ENCODE data around the gene CEBPB. TPM values are rescaled to one million over a fixed set of nuclear protein-coding genes. Genes with fewer than 3 reads are reported as not detected.
"Not testable (repeated sequence)": the region's sequence is repeated elsewhere in the genome, so short reads cannot be mapped to it uniquely, and the experiment has no call there.

Gene CEBPB
- total RNA-seq, 1 donor from 2014 or later = 264 TPM

- no peak overlapping the region for H3K4me3 ChIP-seq
- H3K4me1 ChIP-seq = peaks cover 7% of the 10 kb centered on the region
- no peak for TF ChIP-seq CTCF (IDR thresholded peaks at IDR 0.05)
- intact Hi-C loops (cut with DNase I) = loop anchor here (5.0 kb wide), 1 partner anchor 67 kb away; no protein-coding TSS in a partner anchor
- no peaks in the 10 kb centered on the region for H3K36me3 ChIP-seq
- H3K9me3 ChIP-seq = no peaks in the 10 kb centered on the region
- no peak for DNase-seq (ENCODE audit: extremely low spot score in 2 of 2)
- no peak overlapping the region for H3K27ac ChIP-seq
- H3K27me3 ChIP-seq = no peaks in the 10 kb centered on the region
Measured at GRCh38 chr20:50200482-50201104, 10.0 kb downstream of the CEBPB start.

- not testable (repeated sequence) for H3K9me3 ChIP-seq; H3K4me3 ChIP-seq; H3K36me3 ChIP-seq; DNase-seq (ENCODE audit: extremely low spot score in 2 of 2); H3K27ac ChIP-seq; H3K27me3 ChIP-seq; H3K4me1 ChIP-seq
- intact Hi-C loops (cut with DNase I) = loop anchor here (5.0 kb wide), 1 partner anchor 66 kb away; no protein-coding TSS in a partner anchor
Measured at GRCh38 chr20:50201710-50202109, 11.1 kb downstream of the CEBPB start.

- no peak overlapping the region for H3K27ac ChIP-seq
- H3K9me3 ChIP-seq = no peaks in the 10 kb centered on the region
- DNase-seq (ENCODE audit: extremely low spot score in 2 of 2) = no peak
- H3K36me3 ChIP-seq = no peaks in the 10 kb centered on the region
- intact Hi-C loops (cut with DNase I) = loop anchor here (5.0 kb wide), 1 partner anchor 65 kb away; no protein-coding TSS in a partner anchor
- H3K4me3 ChIP-seq = no peak overlapping the region
- H3K27me3 ChIP-seq = no peaks in the 10 kb centered on the region
- TF ChIP-seq POLR2AphosphoS5 (IDR thresholded peaks at IDR 0.05; ENCODE audit: insufficient read depth in 1 of 2, low read depth in 1 of 2) = no peak
- no peak for TF ChIP-seq POLR2A (IDR thresholded peaks at IDR 0.05)
- no peak for TF ChIP-seq CTCF (IDR thresholded peaks at IDR 0.05)
- H3K4me1 ChIP-seq = no peaks in the 10 kb centered on the region
Measured at GRCh38 chr20:50202677-50203076, 12.0 kb downstream of the CEBPB start.

- Histone ChIP-seq H3K4me3 (no peak overlapping the region), H3K9me3 (no peaks in the 10 kb centered on the region), H3K36me3 (no peaks in the 10 kb centered on the region), H3K4me1 (no peaks in the 10 kb centered on the region), H3K27ac (no peak overlapping the region), H3K27me3 (no peaks in the 10 kb centered on the region)
- TF ChIP-seq POLR2A (IDR thresholded peaks at IDR 0.05) = no peak
- no peak for TF ChIP-seq POLR2AphosphoS5 (IDR thresholded peaks at IDR 0.05; ENCODE audit: insufficient read depth in 1 of 2, low read depth in 1 of 2)
- TF ChIP-seq CTCF (IDR thresholded peaks at IDR 0.05) = no peak
- DNase-seq (ENCODE audit: extremely low spot score in 2 of 2) = no peak
- intact Hi-C loops (cut with DNase I) = loop anchor here (5.0 kb wide), 1 partner anchor 63 kb away; no protein-coding TSS in a partner anchor
Measured at GRCh38 chr20:50203951-50204937, 13.6 kb downstream of the CEBPB start.

GRCh38 chr20:50207026-50207425 is 16.4 kb downstream of the CEBPB start:
- Histone ChIP-seq H3K9me3 (no peaks in the 10 kb centered on the region), H3K4me3 (no peak overlapping the region), H3K27ac (no peak overlapping the region), H3K27me3 (no peaks in the 10 kb centered on the region), H3K4me1 (no peaks in the 10 kb centered on the region), H3K36me3 (no peaks in the 10 kb centered on the region)
- DNase-seq (ENCODE audit: extremely low spot score in 2 of 2) = no peak
- intact Hi-C loops (cut with DNase I) = no loop called here
- no peak for TF ChIP-seq CTCF (IDR thresholded peaks at IDR 0.05)
- TF ChIP-seq POLR2A (IDR thresholded peaks at IDR 0.05) = no peak
- TF ChIP-seq POLR2AphosphoS5 (IDR thresholded peaks at IDR 0.05; ENCODE audit: insufficient read depth in 1 of 2, low read depth in 1 of 2) = no peak

All from vagina (tissue), 2 donors.